ENCODE results near the gene ERFE. TPM values are rescaled to one million over a fixed set of nuclear protein-coding genes. Genes with fewer than 3 reads are reported as not detected.

ERFE gene
- polyA plus RNA-seq, 3 donors = 8.6 to 10.2 (median 8.9) TPM

- DNase-seq (ENCODE audit: extremely low read depth in 1 of 11, low read depth in 9 of 11, low spot score in 4 of 11) = no peak
These were observed 8.8 kb upstream of the ERFE start for GRCh38 chr2:238149841-238150572.

- DNase-seq (ENCODE audit: extremely low read depth in 1 of 11, low read depth in 9 of 11, low spot score in 4 of 11) = no peak
These were observed 8.1 kb upstream of the ERFE start for GRCh38 chr2:238150686-238151085.

- DNase-seq (ENCODE audit: extremely low read depth in 1 of 11, low read depth in 9 of 11, low spot score in 4 of 11) = no peak
These were observed 7.6 kb upstream of the ERFE start for GRCh38 chr2:238151205-238151604.

GRCh38 chr2:238151628-238152235, 7.0 kb upstream of the ERFE start:
- no peak for DNase-seq (ENCODE audit: extremely low read depth in 1 of 11, low read depth in 9 of 11, low spot score in 4 of 11)

GRCh38 chr2:238152771-238153688, 5.7 kb upstream of the ERFE start:
- no peak for DNase-seq (ENCODE audit: extremely low read depth in 1 of 11, low read depth in 9 of 11, low spot score in 4 of 11)

GRCh38 chr2:238154570-238154969, 4.2 kb upstream of the ERFE start:
- DNase-seq (ENCODE audit: extremely low read depth in 1 of 11, low read depth in 9 of 11, low spot score in 4 of 11) = no peak

GRCh38 chr2:238155051-238155760, 3.6 kb upstream of the ERFE start:
- peak; percentile 61 to 91 (median 82) for DNase-seq (ENCODE audit: extremely low read depth in 1 of 11, low read depth in 9 of 11, low spot score in 4 of 11)

GRCh38 chr2:238155761-238156694, 2.7 kb upstream of the ERFE start:
- DNase-seq (ENCODE audit: extremely low read depth in 1 of 11, low read depth in 9 of 11, low spot score in 4 of 11) = no peak

- DNase-seq (ENCODE audit: extremely low read depth in 1 of 11, low read depth in 9 of 11, low spot score in 4 of 11) = no peak
These were observed 1.2 kb upstream of the ERFE start for GRCh38 chr2:238157506-238158017.

GRCh38 chr2:238158018-238158508, 707 bp upstream of the ERFE start:
- no peak for DNase-seq (ENCODE audit: extremely low read depth in 1 of 11, low read depth in 9 of 11, low spot score in 4 of 11)

GRCh38 chr2:238159071-238159539, 335 bp downstream of the ERFE start:
- no peak for DNase-seq (ENCODE audit: extremely low read depth in 1 of 11, low read depth in 9 of 11, low spot score in 4 of 11)

- DNase-seq (ENCODE audit: extremely low read depth in 1 of 11, low read depth in 9 of 11, low spot score in 4 of 11) = no peak
These were observed 963 bp downstream of the ERFE start for GRCh38 chr2:238159661-238160205.

- DNase-seq (ENCODE audit: extremely low read depth in 1 of 11, low read depth in 9 of 11, low spot score in 4 of 11) = no peak
These were observed 1.7 kb downstream of the ERFE start for GRCh38 chr2:238160206-238161129.

GRCh38 chr2:238161291-238162051, 2.7 kb downstream of the ERFE start:
- DNase-seq (ENCODE audit: extremely low read depth in 1 of 11, low read depth in 9 of 11, low spot score in 4 of 11) = no peak

GRCh38 chr2:238162251-238162845, 3.6 kb downstream of the ERFE start:
- no peak for DNase-seq (ENCODE audit: extremely low read depth in 1 of 11, low read depth in 9 of 11, low spot score in 4 of 11)

All from renal cortex interstitium (tissue), 11 donors.